Measurements from ENCODE around the gene PPM1H. TPM values are rescaled to one million over a fixed set of nuclear protein-coding genes. Genes with fewer than 3 reads are reported as not detected.

The PPM1H gene
- total RNA-seq, 1 donor from 2014 or later = 6.3 TPM

GRCh38 chr12:62632411-62632918 lies 302.5 kb downstream of the PPM1H start:
- DNase-seq = peak; percentile 46
- H3K9me3 Mint-ChIP-seq (ENCODE audit: unreplicated experiment) = peaks cover 2% of the 10 kb centered on the region
- peaks cover 6% of the 10 kb centered on the region for H3K27me3 Mint-ChIP-seq (ENCODE audit: unreplicated experiment)
- H3K27ac Mint-ChIP-seq (ENCODE audit: unreplicated experiment) = no peak overlapping the region
- peak overlapping the region; percentile 87 for H3K4me3 Mint-ChIP-seq (ENCODE audit: unreplicated experiment)
- no peak for TF ChIP-seq CTCF (IDR thresholded peaks at IDR 0.05; ENCODE audit: partially characterized antibody, unreplicated experiment)
- H3K4me1 Mint-ChIP-seq (ENCODE audit: low read depth, unreplicated experiment) = peaks cover 7% of the 10 kb centered on the region
- H3K36me3 Mint-ChIP-seq (ENCODE audit: unreplicated experiment) = no peaks in the 10 kb centered on the region

- peaks cover 3% of the 10 kb centered on the region for H3K9me3 Mint-ChIP-seq (ENCODE audit: unreplicated experiment)
- H3K4me3 Mint-ChIP-seq (ENCODE audit: unreplicated experiment) = peak overlapping the region; percentile 87
- peak; percentile 59 for DNase-seq
- no peaks in the 10 kb centered on the region for H3K36me3 Mint-ChIP-seq (ENCODE audit: unreplicated experiment)
- H3K27ac Mint-ChIP-seq (ENCODE audit: unreplicated experiment) = no peak overlapping the region
- peaks cover 5% of the 10 kb centered on the region for H3K27me3 Mint-ChIP-seq (ENCODE audit: unreplicated experiment)
- H3K4me1 Mint-ChIP-seq (ENCODE audit: low read depth, unreplicated experiment) = peaks cover 7% of the 10 kb centered on the region
- TF ChIP-seq CTCF (IDR thresholded peaks at IDR 0.05; ENCODE audit: partially characterized antibody, unreplicated experiment) = no peak
These were observed 303.2 kb downstream of the PPM1H start for GRCh38 chr12:62631471-62632410.

- Mint-ChIP-seq H3K27me3 (ENCODE audit: unreplicated experiment) (peaks cover 5% of the 10 kb centered on the region), H3K4me1 (ENCODE audit: low read depth, unreplicated experiment) (peaks cover 11% of the 10 kb centered on the region), H3K27ac (ENCODE audit: unreplicated experiment) (no peak overlapping the region), H3K4me3 (ENCODE audit: unreplicated experiment) (no peak overlapping the region), H3K9me3 (ENCODE audit: unreplicated experiment) (peaks cover 3% of the 10 kb centered on the region), H3K36me3 (ENCODE audit: unreplicated experiment) (no peaks in the 10 kb centered on the region)
- no peak for TF ChIP-seq CTCF (IDR thresholded peaks at IDR 0.05; ENCODE audit: partially characterized antibody, unreplicated experiment)
- DNase-seq = no peak
These were observed 304.8 kb downstream of the PPM1H start for GRCh38 chr12:62629971-62630739.

- Mint-ChIP-seq H3K4me1 (ENCODE audit: low read depth, unreplicated experiment) (peaks cover 12% of the 10 kb centered on the region), H3K9me3 (ENCODE audit: unreplicated experiment) (peaks cover 3% of the 10 kb centered on the region), H3K27me3 (ENCODE audit: unreplicated experiment) (peaks cover 5% of the 10 kb centered on the region), H3K4me3 (ENCODE audit: unreplicated experiment) (no peak overlapping the region), H3K27ac (ENCODE audit: unreplicated experiment) (no peak overlapping the region), H3K36me3 (ENCODE audit: unreplicated experiment) (no peaks in the 10 kb centered on the region)
- no peak for TF ChIP-seq CTCF (IDR thresholded peaks at IDR 0.05; ENCODE audit: partially characterized antibody, unreplicated experiment)
- DNase-seq = no peak
These were observed 305.5 kb downstream of the PPM1H start for GRCh38 chr12:62629413-62629812.
